ENCODE measurements around the gene KLF13.

The KLF13 gene

GRCh38 chr15:31373096-31373865, 46.6 kb downstream of the KLF13 start:
- Histone ChIP-seq H3K4me2 (ENCODE audit: low read length) (no peak overlapping the region), H3K9me3 (ENCODE audit: low read length) (no peaks in the 10 kb centered on the region), H3K4me1 (ENCODE audit: insufficient read depth, low read length, severe bottlenecking) (peaks cover 10% of the 10 kb centered on the region), H3K27me3 (ENCODE audit: insufficient read depth, low read length) (no peaks in the 10 kb centered on the region), H3K4me3 (ENCODE audit: low read depth, low read length, poor library complexity, severe bottlenecking) (no peak overlapping the region), H3K9ac (ENCODE audit: low read length) (no peak overlapping the region), H3K27ac (ENCODE audit: low read depth, low read length, poor library complexity, severe bottlenecking) (no peak overlapping the region), H3K36me3 (ENCODE audit: insufficient read depth, low read length) (peaks cover 76% of the 10 kb centered on the region), H3K79me2 (ENCODE audit: insufficient read depth, low read length) (peaks cover 30% of the 10 kb centered on the region), H3F3A (ENCODE audit: insufficient read depth, low read length) (no peaks in the 10 kb centered on the region), H4K20me1 (ENCODE audit: insufficient read depth, low read length) (no peaks in the 10 kb centered on the region), H2AFZ (ENCODE audit: low read length) (no peak overlapping the region), H3K9me2 (ENCODE audit: low read depth, low read length) (no peaks in the 10 kb centered on the region)
- TF ChIP-seq CTCF (IDR thresholded peaks at IDR 0.05; ENCODE audit: low read length) (no peak), EZH2 (IDR thresholded peaks at IDR 0.05; ENCODE audit: borderline replicate concordance, low read length) (no peak)

GRCh38 chr15:31373970-31374369, 47.3 kb downstream of the KLF13 start:
- Histone ChIP-seq H3K36me3 (ENCODE audit: insufficient read depth, low read length) (peaks cover 79% of the 10 kb centered on the region), H3K9ac (ENCODE audit: low read length) (no peak overlapping the region), H3K27ac (ENCODE audit: low read depth, low read length, poor library complexity, severe bottlenecking) (no peak overlapping the region), H3K4me1 (ENCODE audit: insufficient read depth, low read length, severe bottlenecking) (peaks cover 10% of the 10 kb centered on the region), H2AFZ (ENCODE audit: low read length) (no peak overlapping the region), H3K4me2 (ENCODE audit: low read length) (no peak overlapping the region), H3K9me3 (ENCODE audit: low read length) (no peaks in the 10 kb centered on the region), H4K20me1 (ENCODE audit: insufficient read depth, low read length) (no peaks in the 10 kb centered on the region), H3K27me3 (ENCODE audit: insufficient read depth, low read length) (no peaks in the 10 kb centered on the region), H3K4me3 (ENCODE audit: low read depth, low read length, poor library complexity, severe bottlenecking) (no peak overlapping the region), H3F3A (ENCODE audit: insufficient read depth, low read length) (no peaks in the 10 kb centered on the region), H3K9me2 (ENCODE audit: low read depth, low read length) (no peaks in the 10 kb centered on the region), H3K79me2 (ENCODE audit: insufficient read depth, low read length) (peaks cover 23% of the 10 kb centered on the region)
- no peak for TF ChIP-seq EZH2 (IDR thresholded peaks at IDR 0.05; ENCODE audit: borderline replicate concordance, low read length)
- no peak for TF ChIP-seq CTCF (IDR thresholded peaks at IDR 0.05; ENCODE audit: low read length)

- Histone ChIP-seq H3K4me2 (ENCODE audit: low read length) (no peak overlapping the region), H3K4me3 (ENCODE audit: low read depth, low read length, poor library complexity, severe bottlenecking) (no peak overlapping the region), H3K27ac (ENCODE audit: low read depth, low read length, poor library complexity, severe bottlenecking) (no peak overlapping the region), H4K20me1 (ENCODE audit: insufficient read depth, low read length) (no peaks in the 10 kb centered on the region), H3K9me3 (ENCODE audit: low read length) (no peaks in the 10 kb centered on the region), H3K9ac (ENCODE audit: low read length) (no peak overlapping the region), H3K36me3 (ENCODE audit: insufficient read depth, low read length) (peaks cover 79% of the 10 kb centered on the region), H3F3A (ENCODE audit: insufficient read depth, low read length) (no peaks in the 10 kb centered on the region), H3K9me2 (ENCODE audit: low read depth, low read length) (no peaks in the 10 kb centered on the region), H3K79me2 (ENCODE audit: insufficient read depth, low read length) (peaks cover 18% of the 10 kb centered on the region), H3K4me1 (ENCODE audit: insufficient read depth, low read length, severe bottlenecking) (peaks cover 8% of the 10 kb centered on the region), H2AFZ (ENCODE audit: low read length) (no peak overlapping the region), H3K27me3 (ENCODE audit: insufficient read depth, low read length) (no peaks in the 10 kb centered on the region)
- TF ChIP-seq CTCF (IDR thresholded peaks at IDR 0.05; ENCODE audit: low read length) (no peak), EZH2 (IDR thresholded peaks at IDR 0.05; ENCODE audit: borderline replicate concordance, low read length) (no peak)
Measured at GRCh38 chr15:31374489-31374888, 47.9 kb downstream of the KLF13 start.

Measured in OCI-LY1 (cell line).